ENCODE results near the gene RPL18A.

RPL18A gene

DNA sequence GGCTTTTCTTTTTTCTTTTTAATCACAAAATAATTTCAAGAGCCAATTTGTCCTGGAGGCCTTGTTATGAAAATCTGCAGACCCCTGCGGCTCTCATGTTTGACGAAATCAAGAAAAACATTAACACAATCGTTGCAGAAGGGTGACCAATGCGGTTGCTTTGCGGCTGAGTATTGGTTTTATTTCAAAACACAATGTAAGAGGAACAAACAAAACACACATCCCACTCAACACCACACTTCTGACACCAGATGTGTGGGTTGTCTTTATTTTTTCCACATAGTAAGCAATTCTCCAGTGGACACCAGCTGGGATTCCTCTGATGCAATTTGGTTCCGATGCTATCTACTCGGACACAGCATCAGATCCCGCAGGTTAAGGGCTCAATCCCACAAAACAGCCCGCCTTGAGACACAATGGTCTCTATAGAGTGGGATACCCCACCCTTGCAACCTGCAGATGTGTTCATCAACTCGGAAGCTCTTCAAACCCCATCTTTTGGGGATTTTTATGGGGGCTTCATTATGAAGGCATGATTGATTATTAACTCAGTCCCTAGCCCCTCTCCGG is 51.2 kb downstream of the RPL18A start:
- no peak for DNase-seq (ENCODE audit: low read depth)

Data from HS-27A (cell line).